UCSD-AML1 (cell line): ENCODE results near the gene RAB40C.

Experiments
- DNase-seq: peaks from one replicate; lab custom pipeline; 2025; ENCODE audit not compliant: unreplicated experiment; lab: John Stamatoyannopoulos, UW

Gene RAB40C

DNA sequence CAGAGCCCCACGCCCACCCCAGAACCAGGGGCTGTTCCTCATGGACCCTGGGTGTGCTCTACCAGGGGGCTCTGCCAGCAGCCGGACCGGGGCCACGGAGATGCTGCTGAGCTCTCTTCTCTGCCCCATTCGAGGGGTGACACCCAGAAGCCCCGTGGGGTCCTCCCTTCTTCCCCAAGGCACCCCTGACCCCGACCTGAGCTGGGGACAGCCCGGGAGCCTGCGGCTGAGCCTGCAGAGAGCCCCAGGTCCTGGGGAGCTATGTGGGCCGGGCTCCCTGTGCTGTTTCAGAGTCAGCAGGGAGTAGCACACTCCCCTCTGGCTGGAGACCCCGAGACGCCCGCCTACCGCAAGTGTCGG is 30.9 kb upstream of the RAB40C start:
- DNase-seq = no peak

DNA sequence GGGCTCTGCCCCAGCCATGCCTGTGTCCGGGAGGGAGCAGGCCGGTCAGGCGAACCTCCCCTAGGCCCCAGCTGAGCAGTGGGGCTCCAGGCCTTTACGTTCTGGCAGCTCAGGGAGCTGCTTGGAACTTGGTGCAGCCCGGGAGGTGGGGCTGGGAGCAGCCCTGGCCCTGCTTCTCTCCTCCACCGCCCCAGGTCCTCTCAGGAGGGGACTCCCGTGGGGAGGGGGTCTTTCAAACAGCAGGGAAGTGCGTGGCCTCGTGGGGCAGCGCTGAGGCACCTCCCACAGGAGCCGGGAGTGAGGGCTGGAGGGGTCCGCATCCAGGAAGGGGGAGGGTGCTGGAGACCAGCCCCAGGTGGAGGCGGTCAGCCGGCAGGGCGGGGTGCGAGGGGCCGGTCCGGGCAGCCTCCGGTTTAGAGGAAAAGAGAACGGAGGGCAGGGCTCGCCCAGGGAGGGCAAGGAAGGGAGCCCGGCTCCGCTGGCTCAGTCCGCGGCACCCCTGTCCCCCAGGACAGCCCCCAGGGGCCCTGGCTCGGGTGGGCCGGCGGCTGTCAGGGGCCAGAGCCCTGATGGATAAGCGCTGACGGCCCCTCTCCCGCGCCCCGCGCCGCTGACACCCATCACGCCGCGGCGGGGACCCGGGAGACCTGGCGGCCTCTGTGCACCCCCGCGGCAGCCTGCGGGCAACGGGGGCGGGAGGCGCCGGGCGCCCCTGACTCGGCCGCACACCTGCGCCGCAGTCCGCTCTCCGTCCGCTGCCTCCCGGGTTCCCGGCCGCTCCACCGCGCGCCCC is 30.3 kb upstream of the RAB40C start:
- no peak for DNase-seq

- DNase-seq = no peak
Measured at GRCh38 chr16:560204-560700, 29.6 kb upstream of the RAB40C start, which contains the start of gene PRR35. Gene PRR35, plus strand, starts transcription at chr16:560394. Its CDS starts 2,901 bp downstream, at chr16:563295.

DNA sequence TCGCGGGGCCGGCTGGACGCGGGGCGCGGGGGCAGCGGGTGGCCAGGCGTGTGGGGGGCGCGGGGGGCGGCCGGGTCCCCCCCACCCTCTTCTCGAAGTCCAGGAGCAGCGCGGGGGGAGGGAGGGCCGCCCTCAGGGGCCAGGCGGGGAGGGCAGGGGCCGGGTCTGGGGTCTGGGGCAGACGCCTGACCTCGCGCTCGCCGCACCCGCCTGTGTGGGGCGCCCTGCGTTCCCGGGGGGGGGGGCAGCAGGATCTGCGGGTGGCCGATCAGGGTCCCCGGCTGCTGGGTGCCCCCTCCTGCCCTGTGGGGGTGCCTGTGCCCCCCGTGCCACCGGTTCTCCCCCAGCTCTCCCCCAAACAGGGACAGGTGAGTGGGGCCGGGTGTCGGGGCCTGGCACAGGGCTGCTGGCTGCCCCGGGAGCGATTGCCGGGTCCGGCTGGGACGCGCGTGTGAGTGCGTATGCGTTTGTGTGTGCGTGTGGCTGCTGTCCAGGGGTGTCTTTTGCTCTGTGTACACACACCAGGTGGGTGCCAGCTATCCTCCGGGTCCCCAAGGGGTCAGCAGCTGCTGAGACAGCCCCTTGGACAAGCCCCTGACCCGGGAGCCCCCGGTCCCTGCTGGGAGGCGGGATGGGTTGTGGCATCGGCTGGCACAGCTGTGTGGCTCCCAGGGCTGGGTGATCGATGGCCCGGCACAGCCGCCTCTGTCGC is 29.0 kb upstream of the RAB40C start:
- DNase-seq = no peak

GRCh38 chr16:561413-561794 is 28.5 kb upstream of the RAB40C start:
- no peak for DNase-seq

DNA sequence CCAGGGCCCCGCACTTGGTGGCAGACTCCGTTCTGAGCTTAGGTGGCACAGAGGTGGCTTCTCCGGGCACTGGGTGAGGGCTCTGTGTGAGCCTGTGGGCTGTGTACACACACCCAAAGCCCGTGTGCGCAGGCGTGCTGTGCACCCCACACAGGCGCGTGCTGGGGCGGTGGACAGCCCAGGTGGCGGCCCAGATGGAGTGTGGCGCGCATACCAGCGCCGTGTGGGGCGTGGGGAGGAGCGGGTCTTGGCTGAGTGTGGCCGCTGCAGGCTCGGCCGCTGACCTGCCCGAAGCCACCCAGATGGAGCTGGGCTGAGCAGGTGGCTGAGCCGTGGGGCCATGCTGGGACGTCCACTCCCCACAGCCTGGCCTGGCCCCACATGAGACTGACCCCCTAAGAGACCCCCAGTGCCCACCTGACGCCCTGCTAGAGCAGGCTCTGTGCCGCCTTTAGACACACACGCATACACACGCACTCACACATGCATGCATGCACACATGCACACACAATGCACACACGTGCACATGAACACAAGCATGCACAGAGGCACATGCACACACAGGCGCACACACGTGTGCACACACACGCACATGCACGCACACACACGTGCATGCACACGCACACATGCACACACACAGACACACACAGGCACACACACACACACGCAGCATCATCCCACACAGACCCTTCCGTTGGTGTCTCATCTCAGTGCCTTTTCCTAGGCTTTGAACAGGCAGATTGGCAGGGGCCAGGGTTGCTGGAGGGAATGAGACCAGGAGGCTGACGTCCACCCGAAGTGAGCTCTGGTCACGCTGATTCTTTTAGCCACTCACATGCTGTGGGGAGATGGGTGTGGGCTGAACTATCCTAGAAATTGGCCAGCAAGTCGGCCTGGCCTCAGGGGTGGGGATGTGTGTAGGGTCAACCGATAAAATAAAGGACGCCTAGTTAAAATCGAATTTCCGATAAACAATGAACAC is 27.6 kb upstream of the RAB40C start:
- no peak for DNase-seq

DNA sequence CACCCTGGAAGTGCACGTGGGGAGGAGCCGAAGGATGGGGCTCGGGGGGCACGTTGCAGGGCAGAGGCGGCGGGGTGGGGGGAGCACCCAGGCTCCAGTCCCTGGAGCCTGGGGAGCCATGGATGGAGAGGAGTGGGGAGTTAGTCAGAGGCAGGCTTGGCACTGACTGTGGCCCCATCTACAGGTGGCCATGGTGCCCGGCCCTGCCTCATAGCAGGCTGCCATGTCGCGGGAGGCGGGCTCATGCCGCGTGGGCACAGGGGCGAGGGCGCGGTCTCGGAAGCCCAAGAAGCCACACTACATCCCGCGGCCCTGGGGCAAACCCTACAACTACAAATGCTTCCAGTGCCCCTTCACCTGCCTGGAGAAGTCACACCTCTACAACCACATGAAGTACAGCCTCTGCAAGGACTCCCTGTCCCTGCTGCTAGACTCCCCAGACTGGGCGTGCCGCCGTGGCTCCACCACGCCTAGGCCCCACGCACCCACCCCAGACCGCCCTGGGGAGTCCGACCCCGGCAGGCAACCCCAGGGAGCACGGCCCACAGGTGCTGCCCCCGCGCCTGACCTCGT is 26.7 kb upstream of the RAB40C start:
- DNase-seq = no peak

- DNase-seq = no peak
Measured at GRCh38 chr16:564690-565418, 25.0 kb upstream of the RAB40C start.

DNA sequence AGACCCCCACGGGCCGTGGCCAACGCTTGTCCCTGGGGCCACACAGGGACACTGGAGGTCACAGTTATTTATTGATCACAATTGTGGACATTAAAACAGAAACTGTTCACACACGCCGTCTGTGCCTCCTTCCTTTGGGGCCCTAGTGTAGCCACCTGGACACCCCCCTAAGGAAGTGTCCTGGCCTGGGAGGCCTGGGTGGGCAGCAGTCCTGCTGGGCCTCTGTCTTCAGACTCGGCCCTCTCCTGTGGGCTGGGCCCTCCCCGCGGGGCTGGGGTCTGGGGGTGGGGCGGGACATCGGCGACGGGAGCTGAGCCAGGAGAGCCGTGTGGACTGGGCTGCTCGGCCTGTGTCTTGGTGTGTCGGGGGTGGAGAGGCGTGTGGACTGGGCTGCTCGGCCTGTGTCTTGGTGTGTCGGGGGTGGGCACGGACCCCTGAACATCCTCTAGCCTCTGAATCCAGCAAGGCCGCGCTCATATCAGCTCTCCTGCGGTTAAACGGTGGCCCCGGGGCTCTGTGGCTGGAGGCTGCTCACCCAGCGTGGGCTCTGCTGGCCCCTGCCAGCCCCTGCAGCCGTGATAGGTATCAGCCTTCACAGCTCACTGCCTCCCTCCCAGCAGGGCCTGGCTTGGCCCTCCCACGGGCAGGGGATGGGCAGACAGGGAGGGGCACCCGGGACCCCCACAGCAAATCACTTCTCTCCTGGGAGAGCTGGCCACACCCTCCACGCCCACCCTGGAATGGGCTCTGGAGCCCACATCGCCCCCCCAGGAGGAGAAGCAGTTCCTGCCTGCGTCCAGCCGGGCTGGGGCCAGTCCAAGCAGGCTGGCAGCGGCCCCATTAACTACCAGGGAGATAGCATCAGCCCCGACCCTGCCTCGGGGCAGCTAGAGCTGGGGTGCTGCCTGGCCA is 24.2 kb upstream of the RAB40C start:
- DNase-seq = no peak

- peak; percentile 71 for DNase-seq
Measured at GRCh38 chr16:566475-567372, 23.1 kb upstream of the RAB40C start, which contains the start of gene NHLRC4. Gene NHLRC4, plus strand, starts transcription at chr16:567005. Its CDS starts 1,043 bp downstream, at chr16:568048.

- no peak for DNase-seq
Measured at GRCh38 chr16:567373-568256, 22.3 kb upstream of the RAB40C start.

GRCh38 chr16:568401-569258 is 21.2 kb upstream of the RAB40C start:
- no peak for DNase-seq

DNA sequence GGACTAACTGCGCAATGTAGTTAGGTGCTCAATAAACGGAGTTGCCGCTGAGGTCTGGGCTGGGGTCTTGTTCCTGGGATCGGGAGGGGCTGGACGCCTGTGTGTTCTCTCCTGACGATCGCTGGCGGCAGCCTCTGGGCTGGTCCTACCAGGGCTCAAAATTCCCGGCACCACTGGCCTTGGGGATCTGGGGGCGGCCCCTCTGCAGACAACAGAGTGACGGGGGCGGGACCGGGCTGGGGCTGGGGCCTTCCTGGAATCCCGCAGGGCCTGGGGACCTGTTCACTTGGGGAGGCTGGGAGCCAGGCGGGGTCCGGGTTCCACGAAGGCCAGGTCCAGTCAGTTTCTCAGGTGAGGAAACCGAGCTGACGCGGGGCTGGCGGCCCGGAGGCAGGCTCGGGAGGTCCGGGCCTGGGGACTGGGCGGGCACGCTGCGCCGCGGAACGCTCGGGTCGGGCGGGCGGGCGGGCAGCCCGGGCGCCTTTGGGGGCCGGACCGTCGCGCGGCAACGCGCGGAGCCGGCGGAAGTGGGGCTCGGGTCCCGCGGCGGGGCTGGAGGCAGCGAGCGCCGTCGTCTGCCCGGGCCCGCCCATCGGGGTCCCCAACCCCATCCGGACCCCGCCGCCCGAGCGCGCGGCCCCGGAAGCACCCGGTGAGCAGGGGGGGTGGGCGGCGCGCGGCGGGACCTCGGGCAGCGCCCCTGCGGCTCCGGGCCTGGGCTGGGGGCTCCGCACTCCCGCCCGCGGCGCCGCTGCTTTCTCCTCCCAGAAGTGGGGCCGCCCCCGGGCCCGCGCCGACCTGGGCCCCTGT is 20.2 kb upstream of the RAB40C start, which contains the start of gene PIGQ:
Gene PIGQ, plus strand, starts transcription at position 524 of the 810 bp plus-strand sequence. CDS start 4,107 bp downstream, outside the sequence.
- peak; percentile 79 for DNase-seq

DNA sequence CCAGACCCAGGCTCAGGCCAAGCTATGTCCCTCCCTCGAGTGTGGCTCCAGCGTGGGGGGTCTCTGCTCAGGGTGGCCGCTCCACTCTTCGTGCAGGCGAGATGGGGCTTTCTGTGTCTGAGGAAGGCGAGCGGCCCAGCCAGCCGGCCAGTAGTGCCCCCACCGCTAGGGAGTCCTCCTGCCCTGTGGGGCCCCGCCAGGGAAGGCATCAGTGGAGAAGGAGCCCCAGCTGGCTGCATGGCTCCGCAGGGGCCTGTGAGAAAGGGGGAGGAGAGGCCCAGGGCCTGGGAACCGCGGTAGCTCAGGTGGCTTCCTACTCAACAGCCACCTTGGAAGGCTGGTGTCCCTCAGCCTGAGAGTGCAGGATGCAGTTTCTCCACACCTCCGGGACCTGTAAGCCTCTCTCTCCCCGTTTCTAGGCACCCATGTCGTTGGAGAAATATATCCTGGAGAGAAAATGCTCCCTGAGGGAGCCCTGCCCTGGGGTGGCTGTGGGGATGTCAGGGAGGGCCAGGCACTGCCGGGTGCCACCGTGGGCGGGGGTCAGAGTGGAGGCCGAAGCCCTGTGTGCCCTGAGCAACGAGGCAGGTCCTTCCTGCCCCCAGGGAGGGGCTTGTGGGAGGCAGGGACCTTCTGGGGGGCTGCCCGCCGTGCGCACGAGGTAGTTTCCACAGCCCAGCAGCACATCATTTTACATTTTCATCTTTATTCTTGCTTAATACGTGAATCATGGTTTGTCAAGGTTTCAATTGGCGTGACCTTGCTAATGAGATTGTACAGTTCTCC is 16.8 kb upstream of the RAB40C start:
- DNase-seq = no peak
